Activated B cell treated with CpG ODN at 0.5 μM for 24 hours (primary cell): Measurements from ENCODE around the gene ROBO2. TPM values are rescaled to one million over a fixed set of nuclear protein-coding genes. Genes with fewer than 3 reads are reported as not detected.

Experiments used
- ATAC-seq: fragments of 200-7000 bp; cut with Tn5 transposase; one replicate; pipeline ENCODE4 v1.10.0; 2021; ENCODE audit warnings: low read depth, mild to moderate bottlenecking, moderate library complexity
- CTCF ChIA-PET: fragments of 350-600 bp; sonication (Branson Sonifier 250); formaldehyde crosslinking; loops from one replicate; lab custom pipeline; 2021; ENCODE audit warnings: antibody characterized with exemption; lab: Charles Lee
- POLR2A ChIA-PET: fragments of 350-600 bp; sonication (Branson Sonifier 250); formaldehyde crosslinking; loops from one replicate; lab custom pipeline; 2021; ENCODE audit warnings: antibody characterized with exemption; lab: Charles Lee
- DNase-seq: peaks from one replicate; pipeline ENCODE4 v3.0.0; 2022
- H3K27ac Mint-ChIP-seq: one replicate; pipeline ENCODE4 v1.8.0; 2020; ENCODE audit warnings: mixed read lengths
- H3K27me3 Mint-ChIP-seq: one replicate; pipeline ENCODE4 v1.8.0; 2021; ENCODE audit warnings: mixed read lengths
- H3K36me3 Mint-ChIP-seq: one replicate; pipeline ENCODE4 v1.8.0; 2021; ENCODE audit warnings: low read depth, mixed read lengths
- H3K4me1 Mint-ChIP-seq: one replicate; pipeline ENCODE4 v1.8.0; 2021; ENCODE audit warnings: mixed read lengths
- H3K4me3 Mint-ChIP-seq: one replicate; pipeline ENCODE4 v1.8.0; 2020; ENCODE audit warnings: mild to moderate bottlenecking, mixed read lengths
- H3K9me3 Mint-ChIP-seq: one replicate; pipeline ENCODE4 v1.8.0; 2020; ENCODE audit warnings: mixed read lengths
- intact Hi-C: fragments of 100-400 bp; cut with micrococcal nuclease; formaldehyde crosslinking; loops from one replicate; pipeline ENCODE4 v1.15.1; 2024
- total RNA-seq: library from RNA; stranded (reverse); gene quantifications from 2 replicates; pipeline ENCODE4 v1.2.3, GENCODE V29; 2022
- TF ChIP-seq, protein P1 (sequence below): fragments of 200-600 bp; IDR thresholded peaks from one replicate; pipeline ENCODE4 v1.8.0; 2022; ENCODE audit warnings: antibody characterized with exemption, mild to moderate bottlenecking

ROBO2 gene
- total RNA-seq, 1 donor from 2014 or later: not detected

DNA sequence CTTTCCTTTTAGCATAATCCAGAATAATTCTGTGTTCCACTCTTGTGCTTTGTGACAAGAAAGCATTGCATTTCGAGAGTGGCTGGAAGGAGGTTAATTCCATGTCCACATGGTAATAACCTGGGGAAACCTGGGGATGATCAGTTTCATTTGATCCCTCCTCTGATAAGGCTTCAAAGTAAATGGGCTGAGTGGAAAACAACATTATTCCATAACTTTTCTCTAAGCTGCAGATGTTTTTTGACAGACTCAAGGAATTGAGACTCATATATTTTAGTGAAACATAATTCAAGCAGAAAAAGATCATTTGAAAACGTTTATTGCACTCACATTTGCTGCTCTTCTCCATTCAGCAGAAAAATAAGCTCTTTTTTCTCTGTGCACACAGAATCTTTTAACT, 44.6 kb downstream of the ROBO2 start:
- H3K4me3 Mint-ChIP-seq: no peak overlapping the region
- no peaks in the 10 kb centered on the region for H3K36me3 Mint-ChIP-seq
- no peak overlapping the region for H3K27ac Mint-ChIP-seq
- no peaks in the 10 kb centered on the region for H3K4me1 Mint-ChIP-seq
- POLR2A ChIA-PET: no interaction called here
- intact Hi-C loops: no loop called here
- ATAC-seq (no peak), DNase-seq (no peak)
- CTCF ChIA-PET: no interaction called here
- H3K27me3 Mint-ChIP-seq: no peaks in the 10 kb centered on the region
- no peaks in the 10 kb centered on the region for H3K9me3 Mint-ChIP-seq
- TF ChIP-seq, protein P1, sequence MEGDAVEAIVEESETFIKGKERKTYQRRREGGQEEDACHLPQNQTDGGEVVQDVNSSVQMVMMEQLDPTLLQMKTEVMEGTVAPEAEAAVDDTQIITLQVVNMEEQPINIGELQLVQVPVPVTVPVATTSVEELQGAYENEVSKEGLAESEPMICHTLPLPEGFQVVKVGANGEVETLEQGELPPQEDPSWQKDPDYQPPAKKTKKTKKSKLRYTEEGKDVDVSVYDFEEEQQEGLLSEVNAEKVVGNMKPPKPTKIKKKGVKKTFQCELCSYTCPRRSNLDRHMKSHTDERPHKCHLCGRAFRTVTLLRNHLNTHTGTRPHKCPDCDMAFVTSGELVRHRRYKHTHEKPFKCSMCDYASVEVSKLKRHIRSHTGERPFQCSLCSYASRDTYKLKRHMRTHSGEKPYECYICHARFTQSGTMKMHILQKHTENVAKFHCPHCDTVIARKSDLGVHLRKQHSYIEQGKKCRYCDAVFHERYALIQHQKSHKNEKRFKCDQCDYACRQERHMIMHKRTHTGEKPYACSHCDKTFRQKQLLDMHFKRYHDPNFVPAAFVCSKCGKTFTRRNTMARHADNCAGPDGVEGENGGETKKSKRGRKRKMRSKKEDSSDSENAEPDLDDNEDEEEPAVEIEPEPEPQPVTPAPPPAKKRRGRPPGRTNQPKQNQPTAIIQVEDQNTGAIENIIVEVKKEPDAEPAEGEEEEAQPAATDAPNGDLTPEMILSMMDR: no peak

DNA sequence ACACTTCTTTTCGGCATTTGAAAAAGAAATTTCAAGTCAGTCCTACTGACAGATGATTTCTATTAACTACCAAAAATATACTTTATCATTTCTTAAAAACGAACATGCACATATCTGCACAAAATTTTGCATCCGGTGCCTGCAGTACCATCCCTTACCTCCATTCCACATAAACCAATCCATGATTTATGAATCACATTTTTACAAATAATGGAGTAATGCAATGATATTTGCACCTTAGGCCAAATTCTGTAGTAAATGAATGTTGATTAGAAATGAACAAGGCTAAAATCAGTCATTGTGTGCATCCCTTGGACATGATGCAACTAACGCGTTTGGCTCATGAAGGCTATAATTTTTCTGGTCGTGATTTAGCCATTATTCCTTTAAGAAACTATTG, 46.5 kb downstream of the ROBO2 start:
- intact Hi-C loops: no loop called here
- Mint-ChIP-seq H3K27me3 (no peaks in the 10 kb centered on the region), H3K9me3 (peaks cover 2% of the 10 kb centered on the region), H3K36me3 (no peaks in the 10 kb centered on the region), H3K27ac (no peak overlapping the region), H3K4me3 (no peak overlapping the region), H3K4me1 (no peaks in the 10 kb centered on the region)
- ChIA-PET CTCF (no interaction called here), POLR2A (no interaction called here)
- no peak for DNase-seq
- no peak for ATAC-seq
- TF ChIP-seq, protein P1: no peak

DNA sequence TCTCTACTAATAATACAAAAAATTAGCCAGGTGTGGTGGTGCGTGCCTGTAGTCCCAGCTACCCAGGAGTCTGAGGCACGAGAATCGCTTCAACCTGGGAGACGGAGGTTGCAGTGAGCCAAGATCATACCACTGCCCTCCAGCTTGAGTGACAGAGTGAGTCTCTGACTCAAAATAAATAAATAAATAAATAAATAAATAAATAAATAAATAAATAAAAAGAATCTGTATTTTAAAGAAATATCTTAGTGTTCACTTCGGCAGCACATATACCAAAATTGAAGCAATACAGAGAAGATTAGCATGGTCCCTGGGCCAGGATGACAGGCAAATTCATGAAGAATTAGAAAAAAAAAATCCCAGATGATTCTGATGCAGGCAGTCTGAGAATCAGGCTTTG, 51.9 kb downstream of the ROBO2 start:
- Mint-ChIP-seq H3K27me3 (no peaks in the 10 kb centered on the region), H3K27ac (no peak overlapping the region), H3K9me3 (peaks cover 6% of the 10 kb centered on the region), H3K4me1 (no peaks in the 10 kb centered on the region), H3K4me3 (no peak overlapping the region), H3K36me3 (no peaks in the 10 kb centered on the region)
- DNase-seq (no peak), ATAC-seq (no peak)
- TF ChIP-seq, protein P1: no peak
- intact Hi-C loops: no loop called here
- ChIA-PET POLR2A (no interaction called here), CTCF (no interaction called here)

DNA sequence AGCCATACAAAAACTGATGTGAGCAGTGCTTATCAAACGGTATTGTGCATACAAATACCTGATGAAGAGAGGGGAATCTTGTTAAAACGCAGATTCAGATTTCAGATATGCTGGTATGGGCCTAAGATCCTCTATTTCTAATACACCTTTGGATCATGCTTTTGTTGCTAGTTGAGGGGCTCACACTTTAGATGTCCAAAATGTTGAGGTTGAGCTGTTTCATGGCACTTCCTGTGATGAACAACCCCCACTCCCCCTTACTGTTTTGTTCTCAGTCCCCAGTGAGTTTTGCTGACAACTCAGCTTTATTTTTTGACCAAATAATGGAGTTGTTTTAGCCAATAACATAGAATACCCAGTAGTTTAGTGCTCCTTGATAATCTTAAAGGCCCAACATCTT, 53.2 kb downstream of the ROBO2 start:
- peaks cover 6% of the 10 kb centered on the region for H3K9me3 Mint-ChIP-seq
- intact Hi-C loops: no loop called here
- H3K36me3 Mint-ChIP-seq: no peaks in the 10 kb centered on the region
- CTCF ChIA-PET: no interaction called here
- POLR2A ChIA-PET: no interaction called here
- ATAC-seq: no peak
- H3K4me3 Mint-ChIP-seq: no peak overlapping the region
- H3K27ac Mint-ChIP-seq: no peak overlapping the region
- no peaks in the 10 kb centered on the region for H3K4me1 Mint-ChIP-seq
- TF ChIP-seq, protein P1: no peak
- DNase-seq: no peak
- no peaks in the 10 kb centered on the region for H3K27me3 Mint-ChIP-seq

DNA sequence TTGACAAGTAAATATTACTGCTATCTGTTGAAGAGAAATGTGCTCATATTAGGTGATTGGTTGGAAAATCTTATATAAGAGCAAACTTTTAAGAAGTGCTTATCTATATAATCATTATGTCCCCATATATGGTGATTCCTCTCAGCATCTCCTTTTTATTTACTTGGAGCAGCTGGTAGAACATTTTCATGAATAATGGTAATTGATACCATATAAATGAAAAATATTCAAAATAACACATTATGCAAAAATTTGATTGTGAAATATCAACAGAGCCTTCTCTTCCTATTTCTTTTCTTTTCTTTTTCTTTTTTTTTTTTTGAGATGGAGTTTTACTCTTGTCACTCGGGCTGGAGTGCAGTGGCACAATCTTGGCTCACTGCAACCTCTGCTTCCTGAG, 56.2 kb downstream of the ROBO2 start:
- ATAC-seq (no peak), DNase-seq (no peak)
- TF ChIP-seq, protein P1: no peak
- no peak overlapping the region for H3K4me3 Mint-ChIP-seq
- no peaks in the 10 kb centered on the region for H3K27me3 Mint-ChIP-seq
- no peaks in the 10 kb centered on the region for H3K4me1 Mint-ChIP-seq
- no peaks in the 10 kb centered on the region for H3K36me3 Mint-ChIP-seq
- H3K27ac Mint-ChIP-seq: no peak overlapping the region
- ChIA-PET POLR2A (no interaction called here), CTCF (no interaction called here)
- intact Hi-C loops: no loop called here
- H3K9me3 Mint-ChIP-seq: peaks cover 8% of the 10 kb centered on the region
